HG02970 (cell line): ENCODE measurements around the gene COBLL1.

Experiments used
- ATAC-seq: cut with Tn5 transposase; IDR thresholded peaks from one replicate; pipeline ENCODE4 v1.9.1; 2021; ENCODE audit warnings: mild to moderate bottlenecking, moderate library complexity, moderate number of reproducible peaks; ENCODE audit not compliant: unreplicated experiment, low FRiP score

Gene COBLL1

GRCh38 chr2:164693834-164694233 lies 147.8 kb downstream of the COBLL1 start:
- ATAC-seq = no peak

- no peak for ATAC-seq
These were observed 148.2 kb downstream of the COBLL1 start for GRCh38 chr2:164693390-164693789.

GRCh38 chr2:164692958-164693357 lies 148.7 kb downstream of the COBLL1 start:
- ATAC-seq = no peak

GRCh38 chr2:164692114-164692513 lies 149.5 kb downstream of the COBLL1 start:
- no peak for ATAC-seq

- ATAC-seq = no peak
These were observed 150.2 kb downstream of the COBLL1 start for GRCh38 chr2:164691346-164691887.

GRCh38 chr2:164690361-164690760 lies 151.3 kb downstream of the COBLL1 start:
- ATAC-seq = no peak

- ATAC-seq = no peak
These were observed 152.7 kb downstream of the COBLL1 start for GRCh38 chr2:164688896-164689419.

- no peak for ATAC-seq
These were observed 160.6 kb downstream of the COBLL1 start for GRCh38 chr2:164681009-164681408.

GRCh38 chr2:164678631-164679149 lies 162.9 kb downstream of the COBLL1 start:
- no peak for ATAC-seq

GRCh38 chr2:164677733-164678132 lies 163.9 kb downstream of the COBLL1 start:
- no peak for ATAC-seq

- ATAC-seq = no peak
These were observed 164.4 kb downstream of the COBLL1 start for GRCh38 chr2:164677271-164677670.

- no peak for ATAC-seq
These were observed 165.9 kb downstream of the COBLL1 start for GRCh38 chr2:164675687-164676086.

- ATAC-seq = no peak
These were observed 166.6 kb downstream of the COBLL1 start for GRCh38 chr2:164675027-164675426.

- no peak for ATAC-seq
These were observed 169.8 kb downstream of the COBLL1 start for GRCh38 chr2:164671664-164672396.

- no peak for ATAC-seq
These were observed 172.3 kb downstream of the COBLL1 start for GRCh38 chr2:164669291-164669690.

GRCh38 chr2:164667566-164667965 lies 174.1 kb downstream of the COBLL1 start:
- no peak for ATAC-seq

GRCh38 chr2:164664070-164664469 lies 177.6 kb downstream of the COBLL1 start:
- ATAC-seq = no peak

GRCh38 chr2:164662868-164663631 lies 178.6 kb downstream of the COBLL1 start:
- no peak for ATAC-seq

GRCh38 chr2:164662066-164662465 lies 179.6 kb downstream of the COBLL1 start:
- ATAC-seq = no peak

- ATAC-seq = no peak
These were observed 180.3 kb downstream of the COBLL1 start for GRCh38 chr2:164661349-164661748.

GRCh38 chr2:164657129-164657528 lies 184.5 kb downstream of the COBLL1 start:
- ATAC-seq = no peak
